Spinal cord (tissue), 10 donors: ENCODE data around the gene ETFA. TPM values are rescaled to one million over a fixed set of nuclear protein-coding genes. Genes with fewer than 3 reads are reported as not detected.
A peak's percentile ranks its signal among the peaks of the same experiment; 100 is the strongest.

Experiments
- DNase-seq, 6 donors: peaks; one replicate each; pipeline versions ENCODE4 v3.0.0 to v3.0.0-alpha.2; 2013 to 2015; ENCODE audit warnings: low spot score in 6 of 6, low read depth in 4 of 6
- H3K27ac ChIP-seq: one replicate; pipeline ENCODE4 v1.5.1; 2013; ENCODE audit warnings: low read depth, low read length, control low read depth
- H3K27me3 ChIP-seq: one replicate; pipeline ENCODE4 v1.6.1; 2013; ENCODE audit warnings: low read length; ENCODE audit not compliant: control insufficient read depth, insufficient read depth
- H3K36me3 ChIP-seq: one replicate; pipeline ENCODE4 v1.6.1; 2013; ENCODE audit warnings: low read length; ENCODE audit not compliant: control insufficient read depth, insufficient read depth
- H3K4me1 ChIP-seq: one replicate; pipeline ENCODE4 v1.6.1; 2013; ENCODE audit warnings: low read length; ENCODE audit not compliant: control insufficient read depth, insufficient read depth
- H3K4me3 ChIP-seq: one replicate; pipeline ENCODE4 v1.5.1; 2013; ENCODE audit warnings: low read depth, low read length, control low read depth
- H3K9me3 ChIP-seq: one replicate; pipeline ENCODE4 v1.6.1; 2013; ENCODE audit warnings: low read length; ENCODE audit not compliant: control insufficient read depth, insufficient read depth
- WGBS: methylation state at CpG from one replicate; pipeline ENCODE4 v1.1.5; 2013; ENCODE audit warnings: missing lambda C conversion rate; ENCODE audit not compliant: insufficient coverage; 5-methylcytosine and 5-hydroxymethylcytosine counted together
- polyA plus RNA-seq, 2 donors: library from polyadenylated mRNA; unstranded; fragments of 120-200 nt; gene quantifications; one replicate each; pipeline ENCODE4 v1.2.1, GENCODE V29; 2013; ENCODE audit not compliant: insufficient read length in 2 of 2
- total RNA-seq, 2 donors: library from RNA; depleted of rRNA in 1 of 2; stranded (reverse); fragments of 120-200 nt in 1 of 2; fragments of >200 nt in 1 of 2; gene quantifications; one replicate each; pipeline versions ENCODE4 v1.2.3 to v1.2.4, GENCODE V29; 2013 to 2014
- donor health status: healthy.

The ETFA gene
- total and polyA plus RNA-seq, 4 donors: 100 to 127 (median 121) TPM

DNA sequence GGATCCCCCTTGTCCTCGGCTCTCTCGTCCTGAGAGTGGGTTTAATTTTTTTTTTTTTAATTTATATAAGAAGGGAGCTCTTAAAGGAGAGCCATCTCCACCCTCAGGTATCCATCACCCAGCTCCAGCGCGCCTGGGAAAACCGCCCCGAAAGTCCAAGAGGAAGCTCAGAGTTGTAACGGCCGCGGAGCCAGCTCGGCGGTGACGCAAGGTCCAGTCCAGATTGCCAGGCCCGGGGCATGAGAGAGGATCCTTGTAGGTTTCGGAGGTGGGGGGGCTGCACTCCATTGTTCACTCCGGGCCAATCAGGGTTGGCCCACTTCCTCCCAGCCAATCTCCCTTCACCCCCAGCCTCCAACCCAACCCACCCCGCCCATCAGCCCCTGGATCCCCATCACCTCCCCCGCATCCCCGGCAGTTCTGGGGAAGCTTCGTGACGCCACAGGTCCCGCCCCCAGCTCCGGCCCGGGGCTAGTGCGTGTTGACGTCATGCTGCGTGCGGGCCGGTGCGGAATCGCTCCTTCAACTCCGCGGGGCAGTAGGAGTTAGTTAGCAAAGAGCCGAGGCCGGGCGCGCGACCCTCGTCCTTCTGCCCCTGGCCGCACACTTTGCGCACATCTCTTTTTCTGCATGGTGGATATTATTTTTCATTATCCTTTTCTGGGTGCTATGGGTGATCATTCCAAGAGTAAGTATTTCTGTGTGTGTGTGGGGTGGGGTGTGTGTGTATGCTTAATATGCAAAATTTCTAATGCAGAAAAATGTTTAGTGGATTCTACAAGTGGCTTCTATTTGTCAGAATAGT, 25.2 kb upstream of the ETFA start, which contains the start of gene ISL2:
TSS of gene ISL2 (plus strand) at position 520 of the 805 bp plus-strand sequence. CDS start at position 631, 111 bp downstream.
- no peak within 1 kb of the TSS for H3K4me3 ChIP-seq
- WGBS: under 1% methylated on average over 25 of the region's 40 CpGs
- peak in 2 of 6 donors; percentile 46 to 50 for DNase-seq
- H3K27ac ChIP-seq: no peak within 1 kb of the TSS
- no peaks in the 10 kb centered on the region for H3K9me3 ChIP-seq
- H3K27me3 ChIP-seq: peaks cover 91% of the 10 kb centered on the region
- peaks cover 55% of the 10 kb centered on the region for H3K4me1 ChIP-seq
- H3K36me3 ChIP-seq: no peaks in the 10 kb centered on the region

GRCh38 chr15:76335307-76336253, 24.3 kb upstream of the ETFA start:
- 3% methylated on average over 22 of the region's 39 CpGs for WGBS
- Histone ChIP-seq H3K4me1 (peaks cover 46% of the 10 kb centered on the region), H3K27ac (no peak overlapping the region)

DNA sequence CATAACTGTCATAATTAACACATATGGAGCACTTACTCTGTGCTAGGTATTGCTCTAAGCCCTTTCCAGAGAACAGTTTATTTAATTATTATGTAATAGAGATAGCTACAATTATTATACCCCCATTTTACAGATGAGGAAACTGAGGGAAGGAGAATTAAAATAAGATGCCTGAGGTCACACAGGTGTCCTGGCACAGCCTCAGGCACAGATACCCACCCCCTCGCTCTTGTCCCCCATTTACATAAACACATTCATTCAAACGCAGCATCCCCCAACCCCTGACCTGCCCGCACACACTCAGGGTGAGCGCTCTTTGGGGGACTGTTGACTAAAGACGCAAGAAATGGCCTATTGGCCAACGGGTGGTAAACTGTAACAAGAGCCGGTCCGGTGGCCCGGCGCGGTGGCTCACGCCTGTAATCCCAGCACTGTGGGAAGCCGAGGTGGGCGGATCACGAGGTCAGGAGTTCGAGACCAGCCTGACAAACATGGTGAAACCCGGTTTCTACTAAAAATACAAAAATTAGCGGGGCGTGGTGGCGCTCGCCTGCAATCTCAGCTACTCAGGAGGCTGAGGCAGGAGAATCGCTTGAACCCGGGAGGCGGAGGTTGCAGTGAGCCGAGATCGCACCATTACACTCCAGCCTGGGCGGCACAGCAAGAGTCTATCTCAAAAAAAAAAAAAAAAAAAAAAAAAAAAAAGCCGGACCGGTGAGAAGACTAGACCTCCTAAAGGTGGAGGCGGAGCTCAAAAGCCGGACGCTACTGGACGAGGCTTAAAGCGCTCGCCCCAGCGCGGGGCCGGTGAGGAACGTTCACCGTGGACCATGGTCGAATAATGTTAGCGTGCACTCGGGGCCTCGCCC, 23.4 kb upstream of the ETFA start:
- Histone ChIP-seq H3K27ac (no peak overlapping the region), H3K9me3 (no peaks in the 10 kb centered on the region), H3K4me1 (peaks cover 37% of the 10 kb centered on the region), H3K4me3 (no peak overlapping the region), H3K36me3 (no peaks in the 10 kb centered on the region), H3K27me3 (peaks cover 78% of the 10 kb centered on the region)
- 10% methylated on average over 40 of the region's 44 CpGs for WGBS
- DNase-seq: no peak

More at GRCh38 chr15:76335307-76336253, 24.3 kb upstream of the ETFA start:
- Histone ChIP-seq H3K4me3 (no peak overlapping the region), H3K36me3 (no peaks in the 10 kb centered on the region), H3K9me3 (no peaks in the 10 kb centered on the region), H3K27me3 (peaks cover 82% of the 10 kb centered on the region)
- DNase-seq: peak in 3 of 6 donors; percentile 19 to 68 (median 57)

DNA sequence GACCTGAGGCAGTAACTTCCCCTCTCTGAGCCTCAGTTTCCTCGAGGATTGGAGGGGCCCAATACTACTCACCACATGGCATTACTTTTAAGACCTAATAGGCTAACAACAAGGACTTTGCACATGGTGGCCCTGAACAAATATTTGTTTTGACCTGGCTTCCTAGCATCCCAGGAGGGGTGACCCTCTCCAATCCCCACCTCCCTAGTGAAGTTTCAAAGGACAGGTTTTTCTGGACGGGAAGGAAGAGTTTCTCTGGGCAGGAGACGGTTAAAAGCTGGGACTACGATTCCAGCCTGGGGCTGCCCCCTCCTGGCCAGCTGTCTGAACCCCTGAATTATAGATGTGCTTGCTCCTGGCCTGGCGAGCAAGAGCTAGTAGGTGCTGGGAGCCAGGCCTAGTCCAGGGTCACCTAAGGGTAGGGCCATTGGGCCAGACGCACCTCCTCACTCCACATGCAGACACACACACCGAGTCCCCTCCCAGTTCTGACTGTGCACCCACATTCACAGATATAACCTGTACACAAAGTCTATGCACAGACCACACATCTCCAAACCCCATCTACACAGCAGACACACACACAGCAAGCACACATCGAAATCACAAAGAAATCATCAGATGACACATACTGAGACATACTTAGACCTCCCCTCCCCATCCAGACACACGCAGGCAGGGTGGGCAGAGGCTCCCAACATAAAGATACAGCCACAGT, 22.6 kb upstream of the ETFA start:
- Histone ChIP-seq H3K4me3 (no peak overlapping the region), H3K36me3 (no peaks in the 10 kb centered on the region), H3K27me3 (peaks cover 71% of the 10 kb centered on the region), H3K27ac (no peak overlapping the region), H3K4me1 (peaks cover 33% of the 10 kb centered on the region), H3K9me3 (no peaks in the 10 kb centered on the region)
- no peak for DNase-seq
- WGBS: 46% methylated on average over 9 of the region's 9 CpGs

DNA sequence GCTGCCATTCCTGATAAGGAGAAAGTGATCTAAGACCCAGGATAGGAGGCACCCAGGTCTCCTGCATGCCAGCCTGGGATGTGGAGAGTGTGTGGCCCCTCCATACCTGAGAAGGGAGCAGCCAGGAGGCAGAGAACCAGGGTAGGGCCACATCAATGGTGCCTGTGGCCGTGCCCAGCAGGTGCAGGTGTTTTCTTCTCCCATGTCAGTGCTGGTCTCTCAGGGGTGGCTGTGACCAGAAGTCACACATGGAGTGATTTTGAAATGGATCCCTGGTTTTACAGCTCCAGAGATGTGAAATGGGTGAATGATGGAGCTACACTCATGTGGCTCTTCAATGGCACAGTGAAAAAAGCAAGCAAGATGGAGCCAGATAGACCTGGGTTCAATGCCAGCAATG, 22.0 kb upstream of the ETFA start:
- peaks cover 31% of the 10 kb centered on the region for H3K4me1 ChIP-seq
- no peak for DNase-seq
- no peak overlapping the region for H3K4me3 ChIP-seq
- H3K27me3 ChIP-seq: peaks cover 65% of the 10 kb centered on the region
- no peaks in the 10 kb centered on the region for H3K36me3 ChIP-seq
- H3K27ac ChIP-seq: no peak overlapping the region
- WGBS: 83% methylated on average over 1 of the region's 1 CpG
- H3K9me3 ChIP-seq: no peaks in the 10 kb centered on the region

GRCh38 chr15:76332796-76333195, 21.5 kb upstream of the ETFA start:
- no peak for DNase-seq
- Histone ChIP-seq H3K36me3 (no peaks in the 10 kb centered on the region), H3K4me1 (peaks cover 27% of the 10 kb centered on the region), H3K4me3 (no peak overlapping the region), H3K27ac (no peak overlapping the region), H3K9me3 (no peaks in the 10 kb centered on the region), H3K27me3 (peaks cover 63% of the 10 kb centered on the region)
- WGBS: 86% methylated on average over 1 of the region's 1 CpG

- DNase-seq: peak in 2 of 6 donors; percentile 51 to 60
- Histone ChIP-seq H3K27ac (no peak overlapping the region), H3K27me3 (peaks cover 40% of the 10 kb centered on the region), H3K9me3 (no peaks in the 10 kb centered on the region), H3K4me3 (no peak overlapping the region), H3K4me1 (peaks cover 4% of the 10 kb centered on the region), H3K36me3 (no peaks in the 10 kb centered on the region)
- 89% methylated on average over 4 of the region's 7 CpGs for WGBS
Observed at GRCh38 chr15:76330080-76330680, 18.9 kb upstream of the ETFA start.

- WGBS: 100% methylated on average over 3 of the region's 4 CpGs
- Histone ChIP-seq H3K36me3 (no peaks in the 10 kb centered on the region), H3K4me1 (no peaks in the 10 kb centered on the region), H3K27ac (no peak overlapping the region), H3K27me3 (peaks cover 32% of the 10 kb centered on the region), H3K4me3 (no peak overlapping the region), H3K9me3 (no peaks in the 10 kb centered on the region)
- no peak for DNase-seq
Observed at GRCh38 chr15:76328958-76329357, 17.7 kb upstream of the ETFA start.
